IPS-15b (cell line): ENCODE results near the gene STING1.

Experiments
- H3K27me3 ChIP-seq: one replicate; pipeline ENCODE4 v1.6.1; 2013; ENCODE audit warnings: low read length; ENCODE audit not compliant: control insufficient read depth, insufficient read depth
- H3K36me3 ChIP-seq: one replicate; pipeline ENCODE4 v1.6.1; 2013; ENCODE audit warnings: low read length; ENCODE audit not compliant: control insufficient read depth, insufficient read depth
- H3K4me1 ChIP-seq: one replicate; pipeline ENCODE4 v1.6.1; 2013; ENCODE audit warnings: mild to moderate bottlenecking, low read length; ENCODE audit not compliant: control insufficient read depth, insufficient read depth
- H3K4me3 ChIP-seq: one replicate; pipeline ENCODE4 v1.5.1; 2013; ENCODE audit warnings: low read depth, low read length
- H3K9ac ChIP-seq: one replicate; pipeline ENCODE4 v1.6.1; 2013; ENCODE audit warnings: low read depth, mild to moderate bottlenecking, low read length
- H3K9me3 ChIP-seq: one replicate; pipeline ENCODE4 v1.6.1; 2013; ENCODE audit warnings: mild to moderate bottlenecking, low read length; ENCODE audit not compliant: control insufficient read depth, insufficient read depth

The STING1 gene

DNA sequence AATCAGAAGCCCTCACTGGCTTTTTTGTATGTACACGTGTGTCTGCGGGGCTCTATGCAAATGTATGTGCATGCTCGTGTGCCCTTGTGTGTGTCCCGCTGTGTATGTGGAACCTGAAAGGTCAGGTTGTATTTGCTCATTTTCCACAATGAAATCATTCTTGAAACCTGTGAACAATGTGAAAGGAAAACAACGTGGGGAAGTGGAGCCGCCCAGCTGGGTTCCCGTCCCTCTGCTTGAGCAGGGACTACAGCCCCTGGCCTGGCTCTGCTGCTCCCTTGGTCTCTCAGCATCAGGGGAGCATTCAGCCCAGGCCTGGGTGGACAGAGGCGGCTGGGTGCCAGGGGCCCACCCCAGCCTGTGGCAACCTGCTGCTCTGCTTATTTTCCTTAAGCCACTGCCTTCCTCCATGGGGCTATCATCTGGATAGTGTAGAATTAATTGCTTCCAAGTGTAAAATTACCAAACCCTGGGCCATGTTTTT, 23.1 kb downstream of the STING1 start:
- Histone ChIP-seq H3K9me3 (no peaks in the 10 kb centered on the region), H3K4me1 (peaks cover 11% of the 10 kb centered on the region), H3K36me3 (no peaks in the 10 kb centered on the region), H3K4me3 (no peak overlapping the region), H3K27me3 (no peaks in the 10 kb centered on the region), H3K9ac (no peak overlapping the region)

DNA sequence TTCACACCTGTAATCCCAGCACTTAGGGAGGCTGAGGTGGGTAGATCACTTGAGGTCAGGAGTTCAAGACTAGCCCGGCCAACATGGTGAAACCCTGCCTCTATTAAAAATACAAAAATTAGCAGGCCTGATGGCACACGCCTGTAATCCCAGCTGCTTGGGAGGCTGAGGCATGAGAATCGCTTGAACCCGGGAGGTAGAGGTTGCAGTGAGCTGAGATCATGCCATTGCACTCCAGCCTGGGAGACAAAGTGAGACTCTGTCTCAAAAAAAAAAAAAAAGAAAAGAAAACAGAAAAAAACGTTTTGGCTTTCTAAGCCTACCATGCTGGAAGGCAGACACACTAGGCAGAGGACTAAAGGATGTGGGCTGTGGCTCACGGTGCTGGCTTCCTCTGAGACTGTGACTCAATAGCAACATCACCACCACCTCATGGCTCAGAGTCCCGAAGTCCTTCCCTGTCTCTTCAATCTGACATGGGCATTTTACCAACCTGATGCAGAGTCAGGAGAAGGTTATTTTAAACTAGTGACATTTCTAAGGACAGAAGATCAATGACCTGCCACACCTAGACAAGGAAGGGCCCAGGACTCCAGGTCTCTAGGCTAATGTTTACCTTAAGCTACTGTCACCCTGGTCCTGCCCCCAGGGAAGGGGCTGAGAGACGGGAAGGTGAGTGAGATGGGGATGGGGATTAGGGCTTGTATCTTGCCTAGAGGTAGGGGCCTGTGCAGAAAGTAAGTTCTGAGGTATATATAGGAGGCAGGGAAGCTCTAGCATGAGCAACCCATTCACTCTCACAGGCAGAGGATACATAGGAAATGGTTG, 23.8 kb downstream of the STING1 start:
- H3K9ac ChIP-seq, result no peak overlapping the region
- H3K4me3 ChIP-seq, result no peak overlapping the region

DNA sequence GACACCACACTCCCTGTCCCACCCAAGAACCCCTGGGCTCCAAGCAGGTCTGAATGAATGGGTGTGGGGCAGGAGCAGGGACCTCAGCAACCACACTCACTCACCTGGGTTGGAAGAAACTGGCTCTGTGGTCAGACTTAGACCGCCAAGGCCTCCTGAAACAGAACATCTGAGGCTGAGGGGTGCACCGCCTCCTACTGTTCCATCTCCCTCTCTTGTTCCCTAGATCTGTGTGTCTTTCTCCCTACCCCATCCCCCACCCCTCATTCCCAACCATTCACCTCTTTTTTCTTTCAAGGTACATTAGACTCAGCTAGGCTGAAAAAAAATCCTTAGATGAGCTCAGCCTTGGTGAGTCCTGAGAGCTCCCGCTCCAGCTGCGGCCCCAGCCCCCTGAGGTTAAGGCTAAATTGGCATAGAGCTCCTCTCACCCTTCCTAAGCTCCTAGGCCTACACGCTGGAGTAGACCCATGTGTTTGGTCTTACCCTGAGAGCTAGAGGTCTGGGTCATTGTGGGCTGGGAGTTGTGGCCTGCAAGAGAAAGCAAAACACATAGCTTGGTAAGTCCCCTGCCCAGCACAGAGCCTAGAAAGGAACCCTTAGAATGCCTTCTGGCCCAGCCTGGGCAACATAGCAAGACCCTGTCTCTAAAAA, 24.8 kb downstream of the STING1 start:
- Histone ChIP-seq H3K9me3 (no peaks in the 10 kb centered on the region), H3K9ac (no peak overlapping the region), H3K27me3 (no peaks in the 10 kb centered on the region), H3K4me1 (peaks cover 9% of the 10 kb centered on the region), H3K4me3 (no peak overlapping the region), H3K36me3 (no peaks in the 10 kb centered on the region)

More for the DNA sequence above, 23.8 kb downstream of the STING1 start:
- no peaks in the 10 kb centered on the region for H3K36me3 ChIP-seq
- peaks cover 11% of the 10 kb centered on the region for H3K4me1 ChIP-seq
- H3K27me3 ChIP-seq, result no peaks in the 10 kb centered on the region
- H3K9me3 ChIP-seq, result no peaks in the 10 kb centered on the region

DNA sequence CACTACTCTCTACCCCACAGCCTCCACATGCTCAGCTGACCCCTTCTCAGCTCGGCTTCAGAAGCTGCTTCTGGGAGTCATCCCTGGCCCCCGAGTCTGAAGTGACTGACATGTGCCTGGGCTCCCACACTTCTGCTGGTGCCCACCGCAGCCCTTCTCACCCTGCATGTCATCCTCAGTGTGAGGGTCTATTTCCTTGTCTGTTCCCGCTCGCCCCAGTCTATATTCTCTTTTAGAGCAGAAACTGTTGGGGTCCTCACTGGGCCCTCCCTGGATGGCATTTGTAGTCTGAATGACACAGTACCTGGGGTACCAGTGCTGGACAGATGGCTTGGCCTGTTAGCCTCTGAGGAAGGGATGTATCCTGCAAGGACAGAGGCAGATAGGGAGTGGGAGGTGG, 25.3 kb downstream of the STING1 start:
- H3K9me3 ChIP-seq, result no peaks in the 10 kb centered on the region
- no peaks in the 10 kb centered on the region for H3K36me3 ChIP-seq
- no peak overlapping the region for H3K9ac ChIP-seq
- peaks cover 8% of the 10 kb centered on the region for H3K4me1 ChIP-seq
- H3K4me3 ChIP-seq, result no peak overlapping the region
- no peaks in the 10 kb centered on the region for H3K27me3 ChIP-seq

DNA sequence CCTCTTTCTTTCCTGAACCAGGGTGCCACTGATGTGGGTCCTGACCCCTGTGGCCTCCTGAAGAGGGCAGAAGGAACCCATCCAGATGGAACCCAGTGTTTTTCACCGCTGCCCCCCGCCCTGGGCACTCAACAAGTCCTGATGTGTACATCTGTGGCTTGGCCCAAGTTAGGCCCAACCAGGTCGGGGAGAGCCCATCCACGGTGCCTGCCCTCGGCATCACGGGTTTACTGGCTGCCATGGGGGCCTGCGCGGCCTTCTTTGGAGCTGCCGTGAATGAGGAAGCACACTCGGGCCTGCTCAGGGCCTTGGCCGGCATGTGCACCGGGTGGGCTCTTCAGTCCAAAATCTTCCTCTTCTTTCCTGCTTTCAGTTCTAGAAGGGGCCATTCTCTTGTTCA, 25.8 kb downstream of the STING1 start:
- H3K9me3 ChIP-seq, result no peaks in the 10 kb centered on the region
- H3K4me1 ChIP-seq, result peaks cover 4% of the 10 kb centered on the region
- H3K9ac ChIP-seq, result no peak overlapping the region
- H3K4me3 ChIP-seq, result no peak overlapping the region
- H3K27me3 ChIP-seq, result no peaks in the 10 kb centered on the region
- H3K36me3 ChIP-seq, result no peaks in the 10 kb centered on the region

DNA sequence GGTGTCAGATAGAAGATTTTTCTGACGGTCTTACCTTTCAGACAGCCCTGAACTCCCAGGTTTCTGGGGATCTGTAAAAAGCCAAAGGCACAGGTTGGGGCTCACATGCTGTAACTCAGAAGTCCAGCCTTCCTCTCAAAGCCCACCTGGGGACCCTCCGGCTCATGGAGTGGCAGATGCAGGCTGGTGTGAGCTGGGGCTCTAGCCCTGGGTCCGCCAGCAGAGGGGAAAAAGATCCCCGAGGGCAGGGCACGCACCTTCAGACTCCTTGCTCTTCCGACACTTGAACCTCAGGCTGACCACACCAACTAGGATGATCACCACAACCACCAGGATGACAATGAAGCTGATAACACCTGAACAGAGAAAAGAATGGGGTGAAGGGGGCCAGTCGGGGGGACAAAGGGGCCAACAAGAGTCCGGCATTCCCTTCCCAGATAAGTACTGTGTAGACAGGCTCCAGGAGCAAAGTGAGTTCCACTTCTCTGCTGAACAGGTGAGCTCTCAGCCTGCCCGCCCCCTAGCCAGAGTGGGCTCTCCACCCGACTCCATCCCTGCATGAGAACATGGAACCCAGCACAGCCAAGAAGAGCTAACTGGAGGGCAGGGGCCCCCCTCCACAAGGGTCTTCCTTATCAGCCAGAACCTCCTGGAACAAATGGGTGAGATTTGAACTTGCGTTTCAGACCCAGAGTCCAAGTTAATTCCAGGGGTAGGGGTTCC, 27.8 kb downstream of the STING1 start:
- H3K4me3 ChIP-seq, result no peak overlapping the region

DNA sequence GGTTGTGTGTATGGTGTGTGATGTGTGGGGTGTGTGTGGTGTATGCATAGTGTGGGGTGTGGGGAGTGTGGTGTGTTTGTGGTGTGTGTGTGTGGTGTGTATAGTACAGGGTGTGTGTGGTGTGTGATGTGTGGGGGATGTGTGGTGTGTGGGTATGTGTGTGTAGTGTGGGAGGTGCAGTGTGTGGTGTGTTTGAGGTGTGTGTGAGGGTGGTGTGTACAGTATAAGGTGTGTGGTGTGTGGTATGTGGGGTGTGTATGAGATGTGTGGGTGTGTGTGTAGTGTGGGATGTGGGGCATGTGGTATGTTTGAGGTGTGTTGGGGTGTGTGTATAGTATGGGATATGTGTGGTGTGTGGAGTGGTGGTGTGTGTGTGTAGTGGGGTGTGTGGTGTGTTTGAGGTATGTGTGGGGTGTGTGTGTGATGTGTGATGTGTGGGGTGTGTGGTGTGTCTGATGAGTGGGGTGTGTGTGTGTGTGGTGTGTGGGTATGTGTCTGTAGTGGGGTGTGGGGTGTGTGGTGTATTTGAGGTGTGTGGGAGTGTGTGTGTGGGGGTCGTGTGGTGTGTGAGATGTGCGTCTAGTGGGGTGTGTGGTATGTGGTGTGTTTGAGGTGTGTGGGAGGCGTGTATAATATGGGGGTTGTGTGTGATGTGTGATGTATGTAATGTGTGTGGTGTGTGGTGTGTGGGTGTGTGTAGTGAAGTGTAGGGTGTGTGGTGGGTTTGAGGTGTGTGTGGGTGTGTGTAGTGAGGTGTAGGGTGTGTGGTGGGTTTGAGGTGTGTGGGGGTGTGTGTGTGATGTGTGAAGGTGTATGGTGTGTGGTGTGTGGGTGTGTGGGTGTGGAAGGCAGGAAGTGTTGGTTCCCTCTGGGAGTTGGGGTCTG, 28.6 kb downstream of the STING1 start:
- no peak overlapping the region for H3K4me3 ChIP-seq
- H3K9me3 ChIP-seq, result no peaks in the 10 kb centered on the region
- H3K9ac ChIP-seq, result no peak overlapping the region
- H3K27me3 ChIP-seq, result no peaks in the 10 kb centered on the region
- no peaks in the 10 kb centered on the region for H3K4me1 ChIP-seq
- H3K36me3 ChIP-seq, result no peaks in the 10 kb centered on the region

More for the DNA sequence above, 27.8 kb downstream of the STING1 start:
- H3K9ac ChIP-seq, result no peak overlapping the region
- no peaks in the 10 kb centered on the region for H3K27me3 ChIP-seq
- peaks cover 3% of the 10 kb centered on the region for H3K4me1 ChIP-seq
- no peaks in the 10 kb centered on the region for H3K9me3 ChIP-seq
- no peaks in the 10 kb centered on the region for H3K36me3 ChIP-seq

DNA sequence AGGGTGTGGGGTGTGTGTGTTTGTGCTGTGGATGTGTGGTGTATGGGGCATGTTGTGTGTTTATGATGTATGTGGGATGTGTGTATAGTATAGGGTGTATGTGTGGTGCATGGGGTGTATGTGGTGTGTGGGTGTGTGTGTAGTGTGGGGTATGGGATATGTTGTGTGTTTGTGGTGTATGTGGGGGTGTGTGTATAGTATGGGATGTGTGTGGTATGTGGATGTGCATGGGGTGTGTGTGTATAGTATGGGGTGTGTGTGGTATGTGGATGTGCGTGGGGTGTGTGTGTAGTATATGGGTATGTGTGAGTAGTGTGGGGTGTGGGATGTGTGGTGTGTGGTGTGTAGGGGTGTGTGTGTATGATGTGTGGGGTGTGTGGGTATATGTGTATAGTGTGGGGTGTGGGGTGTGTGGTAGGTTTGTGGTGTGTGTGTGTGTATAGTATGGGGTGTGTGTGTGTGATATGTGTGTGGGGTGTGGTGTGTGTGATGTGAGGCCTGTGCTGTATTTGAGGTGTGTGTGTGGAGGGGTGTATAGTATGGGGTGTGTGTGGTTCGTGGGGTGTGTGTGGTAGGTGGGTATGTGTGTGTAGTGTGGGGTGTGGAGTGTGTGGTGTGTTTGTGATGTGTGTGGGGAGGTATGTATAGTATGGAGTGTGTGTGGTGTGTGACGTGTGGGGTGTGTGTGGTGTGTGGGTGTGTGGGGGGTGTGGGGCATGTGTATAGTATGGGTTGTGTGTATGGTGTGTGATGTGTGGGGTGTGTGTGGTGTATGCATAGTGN, 30.5 kb downstream of the STING1 start:
- no peaks in the 10 kb centered on the region for H3K36me3 ChIP-seq
- H3K9me3 ChIP-seq, result no peaks in the 10 kb centered on the region
- no peaks in the 10 kb centered on the region for H3K27me3 ChIP-seq
- no peak overlapping the region for H3K9ac ChIP-seq
- no peaks in the 10 kb centered on the region for H3K4me1 ChIP-seq
- no peak overlapping the region for H3K4me3 ChIP-seq

DNA sequence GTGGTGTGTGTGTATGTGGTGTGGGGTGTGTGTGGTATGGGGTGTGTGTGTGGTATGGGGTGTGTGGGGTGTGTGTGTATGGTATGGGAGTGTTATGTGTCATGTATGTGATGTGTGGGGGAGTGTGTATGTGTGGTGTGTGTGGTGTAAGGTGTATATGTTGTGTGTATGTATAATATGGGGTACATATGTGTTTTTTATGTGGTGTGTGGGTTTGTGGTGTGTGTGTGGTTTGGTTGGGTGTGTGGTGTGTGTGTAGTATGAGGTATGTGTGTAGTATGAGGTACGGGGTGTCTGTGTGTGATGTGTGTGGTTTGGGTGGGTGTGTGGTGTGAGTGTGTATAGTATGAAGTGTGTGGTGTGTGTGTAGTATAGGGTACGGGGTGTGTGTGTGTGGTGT, 31.4 kb downstream of the STING1 start:
- no peaks in the 10 kb centered on the region for H3K36me3 ChIP-seq
- H3K27me3 ChIP-seq, result no peaks in the 10 kb centered on the region
- no peak overlapping the region for H3K4me3 ChIP-seq
- no peaks in the 10 kb centered on the region for H3K4me1 ChIP-seq
- H3K9me3 ChIP-seq, result no peaks in the 10 kb centered on the region
- no peak overlapping the region for H3K9ac ChIP-seq

DNA sequence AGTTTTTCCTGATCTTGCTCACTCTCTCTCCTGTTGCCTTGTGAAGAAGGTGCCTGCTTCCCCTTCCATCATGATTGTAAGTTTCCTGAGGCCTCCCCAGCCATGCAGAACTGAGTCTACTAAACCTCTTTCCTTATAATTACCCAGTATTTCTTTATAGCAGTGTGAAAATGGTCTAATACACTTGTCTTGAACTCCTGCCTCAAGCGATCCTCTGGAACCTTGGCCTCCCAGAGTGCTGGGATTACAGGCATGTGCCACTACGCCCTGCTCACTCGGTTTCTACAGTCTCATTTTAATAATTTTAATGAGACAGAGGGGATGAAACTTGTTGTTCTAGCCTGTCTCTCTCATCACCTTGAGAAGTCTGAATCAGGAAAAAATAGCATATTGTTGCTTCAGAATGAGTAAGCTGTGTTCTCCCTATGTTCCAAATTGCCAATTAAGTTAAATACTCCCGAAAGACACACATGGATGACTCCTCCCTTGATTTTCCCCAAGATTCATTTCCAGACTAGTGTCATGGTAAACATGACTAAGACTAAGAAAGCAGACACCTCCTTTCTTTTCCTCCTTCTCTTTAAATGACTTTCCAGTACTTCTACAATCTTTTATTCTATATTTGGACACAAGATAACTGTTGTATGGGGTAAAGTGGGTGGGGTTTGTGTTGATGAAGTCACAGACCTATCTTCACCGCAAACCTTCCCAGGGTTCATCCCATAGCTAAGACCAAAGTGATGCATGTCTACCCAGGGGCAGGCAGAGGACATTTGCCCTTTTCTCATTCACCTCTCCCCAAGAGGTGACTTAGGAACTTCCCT, 35.4 kb downstream of the STING1 start:
- Histone ChIP-seq H3K4me3 (no peak overlapping the region), H3K27me3 (no peaks in the 10 kb centered on the region), H3K36me3 (no peaks in the 10 kb centered on the region), H3K4me1 (no peaks in the 10 kb centered on the region), H3K9ac (no peak overlapping the region), H3K9me3 (no peaks in the 10 kb centered on the region)
